Measurements from ENCODE around the gene COL17A1.
A peak's percentile ranks its signal among the peaks of the same experiment; 100 is the strongest.

Gene COL17A1

DNA sequence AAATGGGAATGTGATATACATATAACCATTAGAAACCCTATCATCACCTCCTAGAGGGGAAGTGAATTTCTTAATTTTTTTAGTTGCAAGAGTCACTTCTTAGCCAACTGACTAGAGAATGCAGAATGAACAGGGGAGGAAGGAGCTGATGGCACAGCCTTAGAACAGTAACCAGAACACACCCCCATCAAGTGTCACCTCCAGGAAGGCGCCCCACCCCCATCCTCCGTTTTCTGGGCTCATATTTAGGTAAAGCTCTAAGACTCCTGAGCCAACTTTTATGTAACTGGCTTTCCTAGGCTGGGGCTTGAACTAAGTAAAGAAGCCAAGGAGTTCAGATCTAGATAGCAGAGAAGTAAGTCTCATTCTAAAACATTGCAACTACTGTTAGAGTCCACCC lies 54.0 kb downstream of the COL17A1 start:
- Histone ChIP-seq H2BK5ac (ENCODE audit: low read depth, low read length, poor library complexity, severe bottlenecking) (no peak overlapping the region), H3K27me3 (ENCODE audit: control insufficient read depth in 1 of 2, insufficient read depth in 1 of 2, low read length in 2 of 2) (no peaks in the 10 kb centered on the region), H3K27ac (ENCODE audit: low read length, poor library complexity, severe bottlenecking) (no peak overlapping the region), H3K14ac (ENCODE audit: low read length in 2 of 2) (no peak overlapping the region), H3K4me2 (ENCODE audit: low read length, poor library complexity, severe bottlenecking) (no peak overlapping the region), H3K36me3 (ENCODE audit: control insufficient read depth in 1 of 2, insufficient read depth in 2 of 2, low read depth in 1 of 2, low read length in 2 of 2) (peaks cover 29 to 58% of the 10 kb centered on the region in 2 experiments), H2AK5ac (ENCODE audit: low read length, severe bottlenecking) (no peak overlapping the region), H2AFZ (ENCODE audit: low read depth, low read length) (no peak overlapping the region), H3K9ac (ENCODE audit: low read length) (no peak overlapping the region), H3K9me3 (ENCODE audit: control insufficient read depth, low read length) (no peaks in the 10 kb centered on the region), H3K18ac (ENCODE audit: low read depth in 1 of 2, low read length in 2 of 2) (no peak overlapping the region), H3K23ac (ENCODE audit: low read length in 2 of 2) (no peak overlapping the region), H3K4me3 (ENCODE audit: insufficient read depth in 1 of 2, low read depth in 1 of 2, low read length in 2 of 2) (no peak overlapping the region), H4K91ac (ENCODE audit: low read length) (no peak overlapping the region), H2BK12ac (ENCODE audit: low read length in 2 of 2) (no peak overlapping the region), H4K8ac (ENCODE audit: low read length) (no peak overlapping the region), H2BK120ac (ENCODE audit: low read depth, low read length) (no peak overlapping the region), H3K79me1 (replicated peaks; ENCODE audit: low read length, poor library complexity, severe bottlenecking) (peaks cover 11% of the 10 kb centered on the region), H3K4me1 (ENCODE audit: control insufficient read depth, insufficient read depth, low read depth, low read length) (peaks cover 3% of the 10 kb centered on the region), H3K4ac (ENCODE audit: low read depth in 1 of 2, low read length in 2 of 2) (no peak overlapping the region), H2BK15ac (ENCODE audit: low read depth, poor library complexity, severe bottlenecking) (no peak overlapping the region)
- 82% methylated on average over 2 of the region's 2 CpGs for WGBS
- DNase-seq, result no peak

DNA sequence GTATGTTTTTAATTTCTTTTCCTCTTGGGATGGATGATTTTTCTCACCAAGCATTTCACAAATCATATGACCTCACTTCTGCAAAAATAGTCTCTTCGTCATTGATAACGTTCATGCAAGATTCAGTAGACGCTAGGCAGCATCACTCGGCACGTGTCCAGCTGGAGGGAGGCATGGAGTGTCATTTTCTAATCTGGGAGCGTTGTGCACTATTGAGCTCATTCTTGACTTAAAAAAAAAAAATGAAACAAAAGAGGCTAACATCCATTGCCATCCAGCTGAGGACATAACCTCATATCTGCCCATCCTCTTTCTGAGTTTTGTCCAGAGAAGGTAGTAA lies 56.2 kb downstream of the COL17A1 start:
- peaks cover 23 to 80% of the 10 kb centered on the region in 2 experiments for H3K36me3 ChIP-seq (ENCODE audit: control insufficient read depth in 1 of 2, insufficient read depth in 2 of 2, low read depth in 1 of 2, low read length in 2 of 2)
- 98% methylated on average over 5 of the region's 6 CpGs for WGBS

DNA sequence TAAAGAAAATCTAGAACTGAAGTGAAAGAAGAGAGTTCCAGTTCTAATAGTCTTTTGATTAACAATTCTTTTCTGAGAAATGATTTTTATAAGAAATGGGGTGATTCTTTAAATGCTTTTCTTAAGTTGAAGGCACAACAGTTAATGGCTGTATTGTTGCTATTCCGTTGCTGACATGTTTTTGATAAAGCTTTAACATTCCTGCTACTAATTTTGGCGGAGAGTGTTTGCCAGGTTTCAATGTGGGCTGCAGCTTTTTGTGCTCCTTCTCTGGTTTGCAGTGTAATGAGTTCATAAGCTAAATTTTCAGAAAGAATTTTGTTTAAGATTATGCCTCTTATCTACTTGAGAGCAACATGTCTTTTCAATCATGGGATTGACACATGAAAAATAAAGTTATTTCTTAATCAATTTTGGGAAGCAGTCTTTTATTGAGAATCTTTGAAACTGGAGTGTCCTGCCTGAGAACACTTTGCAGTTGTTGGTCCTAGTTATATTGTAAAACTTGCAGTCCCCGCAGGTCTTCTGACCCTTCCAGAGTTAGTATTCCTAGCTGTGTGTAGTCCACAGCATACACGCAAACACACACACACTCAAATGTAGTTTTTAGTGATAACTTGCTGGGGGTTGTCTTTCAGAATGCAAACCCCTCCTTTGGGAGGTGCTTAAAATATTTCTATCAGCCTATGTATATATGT lies 56.7 kb downstream of the COL17A1 start:
- no peak overlapping the region for H3K27ac ChIP-seq (ENCODE audit: low read length, poor library complexity, severe bottlenecking)
- no peaks in the 10 kb centered on the region for H3K9me3 ChIP-seq (ENCODE audit: control insufficient read depth, low read length)
- peaks cover 14% of the 10 kb centered on the region for H3K79me1 ChIP-seq (replicated peaks; ENCODE audit: low read length, poor library complexity, severe bottlenecking)
- no peak overlapping the region for H2BK15ac ChIP-seq (ENCODE audit: low read depth, poor library complexity, severe bottlenecking)
- H3K4ac ChIP-seq (ENCODE audit: low read depth in 1 of 2, low read length in 2 of 2), result no peak overlapping the region
- no peak overlapping the region for H3K14ac ChIP-seq (ENCODE audit: low read length in 2 of 2)
- no peak overlapping the region for H4K8ac ChIP-seq (ENCODE audit: low read length)
- 98% methylated on average over 2 of the region's 4 CpGs for WGBS
- H3K4me1 ChIP-seq (ENCODE audit: control insufficient read depth, insufficient read depth, low read depth, low read length), result peaks cover 1% of the 10 kb centered on the region
- H2AFZ ChIP-seq (ENCODE audit: low read depth, low read length), result no peak overlapping the region
- H4K91ac ChIP-seq (ENCODE audit: low read length), result no peak overlapping the region
- no peak overlapping the region for H3K18ac ChIP-seq (ENCODE audit: low read depth in 1 of 2, low read length in 2 of 2)
- peak overlapping the region; percentile 71 for H3K9ac ChIP-seq (ENCODE audit: low read length)
- no peak overlapping the region for H2BK12ac ChIP-seq (ENCODE audit: low read length in 2 of 2)
- no peaks in the 10 kb centered on the region for H3K27me3 ChIP-seq (ENCODE audit: control insufficient read depth in 1 of 2, insufficient read depth in 1 of 2, low read length in 2 of 2)
- no peak for DNase-seq
- no peak overlapping the region for H2AK5ac ChIP-seq (ENCODE audit: low read length, severe bottlenecking)
- H3K4me3 ChIP-seq (ENCODE audit: insufficient read depth in 1 of 2, low read depth in 1 of 2, low read length in 2 of 2), result no peak overlapping the region
- no peak overlapping the region for H2BK5ac ChIP-seq (ENCODE audit: low read depth, low read length, poor library complexity, severe bottlenecking)
- no peak overlapping the region for H3K23ac ChIP-seq (ENCODE audit: low read length in 2 of 2)
- H3K36me3 ChIP-seq (ENCODE audit: control insufficient read depth in 1 of 2, insufficient read depth in 2 of 2, low read depth in 1 of 2, low read length in 2 of 2), result peaks cover 18 to 82% of the 10 kb centered on the region in 2 experiments
- no peak overlapping the region for H3K4me2 ChIP-seq (ENCODE audit: low read length, poor library complexity, severe bottlenecking)
- H2BK120ac ChIP-seq (ENCODE audit: low read depth, low read length), result no peak overlapping the region

More for the DNA sequence above, 56.2 kb downstream of the COL17A1 start:
- Histone ChIP-seq H2BK5ac (ENCODE audit: low read depth, low read length, poor library complexity, severe bottlenecking) (no peak overlapping the region), H4K91ac (ENCODE audit: low read length) (no peak overlapping the region), H3K4me2 (ENCODE audit: low read length, poor library complexity, severe bottlenecking) (no peak overlapping the region), H3K9ac (ENCODE audit: low read length) (peak overlapping the region; percentile 71), H3K79me1 (replicated peaks; ENCODE audit: low read length, poor library complexity, severe bottlenecking) (peaks cover 13% of the 10 kb centered on the region), H2AK5ac (ENCODE audit: low read length, severe bottlenecking) (no peak overlapping the region), H2BK15ac (ENCODE audit: low read depth, poor library complexity, severe bottlenecking) (no peak overlapping the region), H3K18ac (ENCODE audit: low read depth in 1 of 2, low read length in 2 of 2) (no peak overlapping the region), H4K8ac (ENCODE audit: low read length) (no peak overlapping the region), H3K4me1 (ENCODE audit: control insufficient read depth, insufficient read depth, low read depth, low read length) (peaks cover 1% of the 10 kb centered on the region), H3K27me3 (ENCODE audit: control insufficient read depth in 1 of 2, insufficient read depth in 1 of 2, low read length in 2 of 2) (no peaks in the 10 kb centered on the region), H2AFZ (ENCODE audit: low read depth, low read length) (no peak overlapping the region), H2BK120ac (ENCODE audit: low read depth, low read length) (no peak overlapping the region), H2BK12ac (ENCODE audit: low read length in 2 of 2) (no peak overlapping the region), H3K4ac (ENCODE audit: low read depth in 1 of 2, low read length in 2 of 2) (no peak overlapping the region), H3K4me3 (ENCODE audit: insufficient read depth in 1 of 2, low read depth in 1 of 2, low read length in 2 of 2) (no peak overlapping the region), H3K27ac (ENCODE audit: low read length, poor library complexity, severe bottlenecking) (no peak overlapping the region), H3K14ac (ENCODE audit: low read length in 2 of 2) (no peak overlapping the region), H3K23ac (ENCODE audit: low read length in 2 of 2) (no peak overlapping the region), H3K9me3 (ENCODE audit: control insufficient read depth, low read length) (no peaks in the 10 kb centered on the region)
- no peak for DNase-seq

DNA sequence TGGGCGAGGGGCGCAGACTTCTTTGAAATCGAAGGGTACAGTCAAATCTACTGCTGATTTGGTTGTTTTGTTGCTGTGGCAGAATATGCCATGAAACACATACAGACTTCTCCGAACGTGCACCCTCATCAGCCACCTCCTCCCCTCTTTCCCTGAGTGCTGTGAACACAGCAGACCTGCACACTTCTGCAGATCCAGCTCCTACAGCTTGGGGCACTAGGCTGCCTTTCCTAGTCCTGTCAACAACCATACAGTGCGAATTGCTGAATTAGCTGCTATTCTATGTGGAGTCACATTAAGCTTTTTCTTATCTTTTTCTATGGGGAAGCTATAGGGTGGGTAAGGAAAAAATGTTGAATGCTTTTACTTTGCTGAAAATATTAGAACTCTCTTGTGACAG lies 57.5 kb downstream of the COL17A1 start:
- Histone ChIP-seq H2BK120ac (ENCODE audit: low read depth, low read length) (no peak overlapping the region), H3K14ac (ENCODE audit: low read length in 2 of 2) (no peak overlapping the region), H3K23ac (ENCODE audit: low read length in 2 of 2) (no peak overlapping the region), H3K4me1 (ENCODE audit: control insufficient read depth, insufficient read depth, low read depth, low read length) (peaks cover under 1% of the 10 kb centered on the region), H2BK12ac (ENCODE audit: low read length in 2 of 2) (no peak overlapping the region), H2AFZ (ENCODE audit: low read depth, low read length) (no peak overlapping the region), H2BK5ac (ENCODE audit: low read depth, low read length, poor library complexity, severe bottlenecking) (no peak overlapping the region), H3K27me3 (ENCODE audit: control insufficient read depth in 1 of 2, insufficient read depth in 1 of 2, low read length in 2 of 2) (no peaks in the 10 kb centered on the region), H4K91ac (ENCODE audit: low read length) (no peak overlapping the region), H3K27ac (ENCODE audit: low read length, poor library complexity, severe bottlenecking) (no peak overlapping the region), H2BK15ac (ENCODE audit: low read depth, poor library complexity, severe bottlenecking) (no peak overlapping the region), H3K4me2 (ENCODE audit: low read length, poor library complexity, severe bottlenecking) (no peak overlapping the region), H3K9ac (ENCODE audit: low read length) (peak overlapping the region; percentile 71), H4K8ac (ENCODE audit: low read length) (no peak overlapping the region), H3K36me3 (ENCODE audit: control insufficient read depth in 1 of 2, insufficient read depth in 2 of 2, low read depth in 1 of 2, low read length in 2 of 2) (peaks cover 15 to 84% of the 10 kb centered on the region in 2 experiments), H3K4ac (ENCODE audit: low read depth in 1 of 2, low read length in 2 of 2) (no peak overlapping the region), H2AK5ac (ENCODE audit: low read length, severe bottlenecking) (no peak overlapping the region), H3K4me3 (ENCODE audit: insufficient read depth in 1 of 2, low read depth in 1 of 2, low read length in 2 of 2) (no peak overlapping the region), H3K18ac (ENCODE audit: low read depth in 1 of 2, low read length in 2 of 2) (no peak overlapping the region), H3K9me3 (ENCODE audit: control insufficient read depth, low read length) (no peaks in the 10 kb centered on the region), H3K79me1 (replicated peaks; ENCODE audit: low read length, poor library complexity, severe bottlenecking) (peaks cover 14% of the 10 kb centered on the region)
- peak; percentile 31 for DNase-seq
- 79% methylated on average over 3 of the region's 6 CpGs for WGBS
